HG02798 (cell line): ENCODE data around the gene STPG2.

Source experiments
- ATAC-seq: cut with Tn5 transposase; IDR thresholded peaks from one replicate; pipeline ENCODE4 v1.9.1; 2021; ENCODE audit warnings: mild to moderate bottlenecking; ENCODE audit not compliant: unreplicated experiment, poor library complexity

STPG2 gene

GRCh38 chr4:98143001-98143899, at the start of gene STPG2:
TSS of gene STPG2 (minus strand) at chr4:98143476.
- ATAC-seq, result peak; percentile 99

GRCh38 chr4:98185279-98185678, 42.0 kb upstream of the STPG2 start:
- ATAC-seq, result no peak

DNA sequence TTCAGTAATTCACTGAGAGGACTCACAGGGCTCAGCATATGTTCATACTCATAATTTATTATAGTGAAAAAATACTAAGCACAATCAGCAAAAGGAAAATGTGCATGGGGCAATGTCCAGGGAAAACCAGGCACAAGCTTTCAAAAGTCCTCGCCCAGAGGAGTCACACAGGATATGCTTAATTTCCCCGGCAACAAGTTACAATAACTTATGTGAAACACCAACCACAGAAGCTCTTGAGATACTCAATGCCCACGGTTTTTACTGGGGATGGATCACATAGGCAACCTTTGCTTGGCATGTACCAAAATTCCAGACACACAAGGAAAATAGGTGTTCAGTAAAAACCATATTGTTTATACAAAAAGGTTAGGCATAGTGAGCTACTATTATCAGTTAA, 38.5 kb upstream of the STPG2 start:
- ATAC-seq, result no peak

GRCh38 chr4:98179951-98180350, 36.7 kb upstream of the STPG2 start:
- ATAC-seq, result no peak

DNA sequence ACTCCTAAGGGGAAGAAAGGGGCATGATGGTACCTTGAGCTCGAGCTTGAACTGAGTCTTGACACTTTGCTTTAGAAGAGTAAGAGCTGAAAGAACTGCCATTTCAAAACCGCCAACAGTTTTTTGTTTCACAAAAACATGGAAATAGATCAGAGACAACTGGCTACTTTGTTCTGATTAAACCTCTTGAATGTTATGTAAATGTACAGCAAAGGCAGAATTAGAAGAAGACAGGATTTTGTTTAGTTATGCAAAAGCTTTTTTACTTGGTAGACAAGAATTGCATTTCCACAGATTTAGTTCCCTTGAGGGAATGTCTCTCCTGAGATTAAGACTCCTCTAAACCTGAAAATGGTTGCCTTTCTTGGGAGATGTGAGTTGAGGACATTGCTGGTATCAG, 33.3 kb upstream of the STPG2 start:
- no peak for ATAC-seq

DNA sequence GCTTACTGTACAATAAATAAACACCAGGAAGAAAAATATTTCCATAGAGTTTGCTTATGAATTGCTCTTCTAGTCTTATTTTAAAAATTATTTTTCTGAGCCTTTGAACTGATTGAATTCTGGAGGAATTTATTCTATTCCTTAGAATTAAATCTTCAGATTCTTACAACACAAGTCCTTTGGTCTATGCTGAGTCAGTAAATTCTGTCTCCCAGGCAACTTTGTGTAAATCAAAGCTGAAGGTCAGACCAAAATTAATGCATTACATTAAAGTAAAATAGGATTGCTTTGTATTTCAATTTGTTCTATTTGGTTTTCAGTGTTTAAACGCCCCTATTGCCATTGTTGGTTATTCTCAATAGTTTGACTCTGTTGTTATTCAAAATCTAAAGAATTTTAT, 26.8 kb upstream of the STPG2 start:
- ATAC-seq, result no peak

GRCh38 chr4:98166731-98167041, 23.4 kb upstream of the STPG2 start:
- no peak for ATAC-seq

- no peak for ATAC-seq
Measured at GRCh38 chr4:98166025-98166730, 22.9 kb upstream of the STPG2 start.

DNA sequence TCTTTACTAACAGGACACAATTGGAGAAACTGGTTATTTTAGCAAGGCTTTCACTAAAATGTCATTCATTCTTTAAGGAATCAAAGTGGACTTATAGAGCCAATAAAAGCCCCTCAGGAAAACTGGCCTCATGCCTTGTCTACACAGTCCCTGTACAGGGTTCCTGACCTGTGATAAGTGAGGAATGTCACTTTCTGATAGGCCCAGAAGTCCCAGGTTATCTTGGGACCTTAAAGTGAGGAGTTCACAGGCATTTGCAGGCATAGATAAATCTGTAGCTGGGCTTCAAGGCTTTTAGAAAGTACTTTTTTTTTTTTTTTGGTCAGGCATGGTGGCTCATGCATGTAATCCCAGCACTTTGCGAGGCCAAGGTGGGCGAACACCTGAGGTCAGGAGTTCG, 19.4 kb upstream of the STPG2 start:
- ATAC-seq, result no peak

DNA sequence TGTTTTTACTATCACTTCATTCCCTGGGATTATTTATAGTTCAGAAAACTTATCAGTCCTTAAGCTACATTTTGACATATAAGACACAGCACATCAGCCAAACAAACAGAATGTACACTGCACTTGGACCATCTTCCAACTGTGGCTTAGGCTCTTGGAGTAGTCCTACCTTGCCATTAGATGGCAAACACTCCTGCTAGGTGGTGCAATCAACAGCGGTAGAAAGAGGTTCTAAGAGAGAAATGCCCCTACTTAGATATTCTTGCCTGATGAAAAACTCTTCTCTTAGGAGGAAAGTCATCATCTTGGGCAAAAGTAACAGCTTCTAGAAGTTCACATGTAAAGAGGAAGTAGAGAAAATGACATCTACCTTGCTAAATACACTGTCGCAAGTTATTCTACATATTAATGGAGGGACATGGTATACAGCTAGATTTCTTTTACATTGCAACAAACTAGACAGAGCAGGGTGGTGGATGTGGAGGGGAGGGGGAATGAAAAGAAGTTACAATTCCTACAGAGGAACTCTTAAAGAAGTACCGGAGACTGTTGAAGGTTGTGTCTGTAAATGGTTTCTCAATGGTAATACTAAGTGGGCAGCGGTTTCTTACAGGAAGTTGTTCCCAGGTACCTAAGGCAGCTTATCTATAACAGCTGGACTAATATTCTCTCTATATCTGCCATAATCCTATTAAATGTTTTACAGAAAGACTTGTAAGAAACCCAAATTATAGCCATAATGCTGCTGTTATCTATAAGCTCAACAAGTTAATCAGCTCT, 8.1 kb upstream of the STPG2 start:
- ATAC-seq, result peak; percentile 70

GRCh38 chr4:98150092-98150761, 7.0 kb upstream of the STPG2 start:
- ATAC-seq, result no peak

GRCh38 chr4:98148856-98149255, 5.6 kb upstream of the STPG2 start:
- no peak for ATAC-seq

DNA sequence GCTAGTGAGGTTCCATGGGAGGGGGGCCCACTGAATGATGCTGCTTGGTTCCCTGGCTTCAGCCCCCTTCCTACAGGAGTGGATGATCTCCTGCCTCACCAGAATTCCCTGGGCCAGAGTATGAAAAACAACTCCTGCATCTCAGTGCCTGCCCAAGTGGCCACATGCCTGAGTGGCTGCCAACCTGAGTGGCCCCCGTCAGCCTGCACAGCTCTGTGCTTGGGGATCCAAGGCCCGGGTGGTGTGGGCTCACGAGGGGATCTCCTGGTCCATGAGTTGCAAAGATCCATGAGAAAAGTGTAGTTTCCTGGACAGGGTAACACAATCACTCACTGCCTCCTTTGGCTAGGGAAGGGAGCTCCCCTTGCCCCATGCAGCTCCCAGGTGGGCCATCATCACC, 17.1 kb downstream of the STPG2 start:
- ATAC-seq, result no peak

DNA sequence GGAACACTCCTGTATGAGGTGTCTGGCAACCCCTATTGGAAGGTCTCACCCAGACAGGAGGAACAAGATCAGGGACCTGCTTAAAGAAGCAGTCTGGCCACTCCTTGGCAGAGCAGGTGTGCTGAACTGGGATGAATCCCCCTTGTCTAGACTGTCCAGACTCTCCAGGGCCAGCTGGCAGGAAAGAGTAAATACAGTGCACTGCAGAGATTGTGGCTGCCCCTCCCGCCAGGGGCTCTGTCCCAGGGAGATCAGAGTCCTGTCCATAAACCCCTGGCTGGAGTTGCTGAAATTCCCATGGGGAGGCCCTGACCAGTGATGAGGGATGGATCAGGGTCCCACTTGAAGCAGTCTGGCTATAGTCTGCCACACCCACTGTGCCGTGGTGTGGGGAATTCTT, 17.7 kb downstream of the STPG2 start:
- no peak for ATAC-seq

DNA sequence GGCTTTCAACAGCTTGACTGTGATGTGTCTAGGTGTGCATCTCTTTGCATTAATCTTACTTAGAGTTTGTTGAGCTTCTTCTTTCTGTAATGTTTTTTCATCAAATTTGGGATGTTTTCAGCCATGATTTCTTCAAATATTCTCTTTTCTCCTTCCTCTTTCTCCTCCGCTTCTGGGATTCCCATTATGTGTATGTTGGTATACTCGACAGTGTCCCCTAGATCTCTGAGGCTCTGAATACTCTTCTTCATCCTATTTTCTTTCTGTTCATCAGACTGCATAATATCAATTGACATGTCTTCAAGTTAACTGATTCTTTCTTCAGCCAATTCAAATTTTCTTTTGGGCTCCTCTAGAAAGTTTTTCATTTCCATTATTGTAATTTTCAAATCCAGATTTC, 25.9 kb downstream of the STPG2 start:
- no peak for ATAC-seq

- ATAC-seq, result no peak
Measured at GRCh38 chr4:98113012-98113411, 30.3 kb downstream of the STPG2 start.

DNA sequence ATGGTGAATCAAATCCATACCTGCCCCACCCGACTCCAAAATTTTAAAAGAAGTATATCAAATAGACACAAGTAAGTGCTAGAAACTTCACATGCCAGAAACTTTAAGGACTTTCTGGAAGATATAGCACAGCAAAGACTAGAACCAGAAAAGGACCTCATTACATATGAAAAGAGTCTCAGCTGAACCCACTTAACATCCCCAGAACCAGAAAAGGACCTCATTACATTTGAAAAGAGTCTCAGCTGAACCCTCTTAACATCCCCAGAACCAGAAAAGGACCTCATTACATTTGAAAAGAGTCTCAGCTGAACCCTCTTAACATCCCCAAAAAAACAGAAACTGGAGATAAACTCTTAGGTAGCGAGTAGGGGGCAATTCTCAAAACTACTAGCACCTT, 32.3 kb downstream of the STPG2 start:
- no peak for ATAC-seq

GRCh38 chr4:98110214-98110613, 33.1 kb downstream of the STPG2 start:
- ATAC-seq, result no peak

- no peak for ATAC-seq
Measured at GRCh38 chr4:98102660-98103059, 40.6 kb downstream of the STPG2 start.

DNA sequence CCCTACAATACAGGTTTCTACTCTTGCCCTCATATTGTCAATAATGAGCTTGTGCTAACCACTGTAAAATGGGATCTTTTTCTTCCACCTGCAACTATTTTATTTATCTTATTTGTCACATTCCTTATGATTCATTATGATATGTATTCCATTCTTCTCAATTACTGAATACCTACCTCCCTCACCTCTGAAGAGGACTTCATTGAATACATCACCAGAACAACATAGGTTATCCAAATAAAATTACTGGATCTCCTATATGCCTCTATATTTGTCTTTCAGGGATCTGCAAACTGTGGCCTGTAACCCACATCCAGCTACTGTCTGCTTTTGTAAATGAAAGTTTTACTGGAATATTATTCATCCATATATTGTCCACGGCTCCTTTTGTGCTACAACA, 41.3 kb downstream of the STPG2 start:
- ATAC-seq, result no peak

- no peak for ATAC-seq
Measured at GRCh38 chr4:98098764-98099163, 44.5 kb downstream of the STPG2 start.
